Liver (tissue), 9 donors: ENCODE measurements around the gene TOPBP1. TPM values are rescaled to one million over a fixed set of nuclear protein-coding genes. Genes with fewer than 3 reads are reported as not detected.

Source experiments
- DNase-seq: peaks from one replicate; pipeline ENCODE4 v3.0.0-alpha.2; 2017; ENCODE audit warnings: low spot score
- H3K27ac ChIP-seq, 2 donors: one replicate each; pipeline ENCODE4 v1.7.0; 2013; ENCODE audit warnings: inconsistent platforms in 2 of 2, low read length in 2 of 2, control low read depth in 1 of 2, low read depth in 1 of 2, mild to moderate bottlenecking in 1 of 2
- H3K27me3 ChIP-seq, 4 donors: one replicate each; pipeline versions ENCODE4 v1.6.1 to v1.7.0; 2013; ENCODE audit warnings: low read length in 3 of 4, inconsistent platforms in 1 of 4, mild to moderate bottlenecking in 1 of 4, moderate library complexity in 1 of 4; ENCODE audit not compliant: control insufficient read depth in 4 of 4, insufficient read depth in 4 of 4
- H3K36me3 ChIP-seq, 4 donors: one replicate each; pipeline versions ENCODE4 v1.6.1 to v1.7.0; 2013; ENCODE audit warnings: low read length in 3 of 4, mild to moderate bottlenecking in 3 of 4, low read depth in 1 of 4, moderate library complexity in 1 of 4; ENCODE audit not compliant: control insufficient read depth in 4 of 4, insufficient read depth in 3 of 4
- H3K4me1 ChIP-seq, 4 donors: one replicate each; pipeline versions ENCODE4 v1.6.1 to v1.7.0; 2013; ENCODE audit warnings: low read length in 3 of 4, mild to moderate bottlenecking in 3 of 4, moderate library complexity in 1 of 4; ENCODE audit not compliant: control insufficient read depth in 4 of 4, insufficient read depth in 4 of 4
- H3K4me3 ChIP-seq, 3 donors: one replicate each; pipeline versions ENCODE4 v1.6.1 to v1.7.0; 2013; ENCODE audit warnings: low read length in 3 of 3, control low read depth in 1 of 3, low read depth in 1 of 3, mild to moderate bottlenecking in 1 of 3
- H3K9ac ChIP-seq, 2 donors: one replicate each; pipeline ENCODE4 v1.7.0; 2013; ENCODE audit warnings: low read length in 2 of 2, mild to moderate bottlenecking in 2 of 2, moderate library complexity in 2 of 2, control low read depth in 1 of 2, low read depth in 1 of 2
- H3K9me3 ChIP-seq, 4 donors: one replicate each; pipeline versions ENCODE4 v1.6.1 to v1.7.0; 2013; ENCODE audit warnings: low read length in 3 of 4; ENCODE audit not compliant: control insufficient read depth in 4 of 4
- EGR1 ChIP-seq, 2 donors: IDR thresholded peaks; 2 replicates each; pipeline ENCODE4 v1.6.1; 2016 to 2018; ENCODE audit warnings: antibody characterized with exemption in 2 of 2, low read depth in 2 of 2
- FOXA1 ChIP-seq: IDR thresholded peaks from 2 replicates; pipeline ENCODE4 v1.6.1; 2016; ENCODE audit warnings: antibody characterized with exemption
- FOXA2 ChIP-seq: IDR thresholded peaks from 2 replicates; pipeline ENCODE4 v1.6.1; 2016; ENCODE audit warnings: antibody characterized with exemption
- GABPA ChIP-seq, 2 donors: IDR thresholded peaks in 1 of 2; conservative IDR thresholded peaks in 1 of 2; 2 replicates each; pipeline ENCODE4 v1.6.1; 2016; ENCODE audit warnings: antibody characterized with exemption in 2 of 2, mild to moderate bottlenecking in 1 of 2, moderate library complexity in 1 of 2
- HNF4A ChIP-seq, 2 donors: conservative IDR thresholded peaks; 2 replicates each; pipeline ENCODE4 v1.6.1; 2016; ENCODE audit warnings: antibody characterized with exemption in 2 of 2, mild to moderate bottlenecking in 2 of 2
- HNF4G ChIP-seq: IDR thresholded peaks from 2 replicates; pipeline ENCODE4 v1.6.1; 2016; ENCODE audit warnings: antibody characterized with exemption
- JUND ChIP-seq, 2 donors: IDR thresholded peaks; 2 replicates each; pipeline ENCODE4 v1.6.1; 2016; ENCODE audit warnings: antibody characterized with exemption in 2 of 2
- NR2F2 ChIP-seq: IDR thresholded peaks from 2 replicates; pipeline ENCODE4 v1.6.1; 2016; ENCODE audit warnings: antibody characterized with exemption
- RAD21 ChIP-seq, 2 donors: IDR thresholded peaks; 2 replicates each; pipeline ENCODE4 v1.6.1; 2016; ENCODE audit warnings: antibody characterized with exemption in 2 of 2, mild to moderate bottlenecking in 2 of 2
- SP1 ChIP-seq: IDR thresholded peaks from 2 replicates; pipeline ENCODE4 v1.6.1; 2018; ENCODE audit warnings: antibody characterized with exemption, mild to moderate bottlenecking
- TAF1 ChIP-seq: conservative IDR thresholded peaks from 2 replicates; pipeline ENCODE4 v1.6.1; 2016; ENCODE audit warnings: antibody characterized with exemption, mild to moderate bottlenecking
- YY1 ChIP-seq: IDR thresholded peaks from 2 replicates; pipeline ENCODE4 v1.6.1; 2016; ENCODE audit warnings: antibody characterized with exemption, mild to moderate bottlenecking
- WGBS: extraction: QIAGEN DNeasy Blood & Tissue Kit; methylation state at CpG from one replicate; pipeline ENCODE4 v1.1.7; 2013; 5-methylcytosine and 5-hydroxymethylcytosine counted together
- polyA plus RNA-seq, 2 donors: library from polyadenylated mRNA; stranded (reverse) in 1 of 2; unstranded in 1 of 2; fragments of 200-250 nt in 1 of 2; fragments of >200 nt in 1 of 2; fragmentation: Nextera tagmentation in 1 of 2; extraction: Ambion mirVana in 1 of 2; gene quantifications; one replicate each; pipeline versions ENCODE4 v1.2.1 to v1.2.3, GENCODE V29; 2013 to 2015
- total RNA-seq, 2 donors: library from RNA; depleted of rRNA; stranded (reverse); fragments of >200 nt; gene quantifications; one replicate each; pipeline ENCODE4 v1.2.3, GENCODE V29; 2014
- TF ChIP-seq, protein P1 (sequence below): IDR thresholded peaks from 2 replicates; pipeline ENCODE4 v1.6.1; 2016; ENCODE audit warnings: antibody characterized with exemption
- TF ChIP-seq, protein P2 (sequence below): IDR thresholded peaks from 2 replicates; pipeline ENCODE4 v1.6.1; 2016; ENCODE audit warnings: antibody characterized with exemption
- TF ChIP-seq, protein P3 (sequence below): IDR thresholded peaks from 2 replicates; pipeline ENCODE4 v1.6.1; 2016; ENCODE audit warnings: antibody characterized with exemption
- TF ChIP-seq, protein P4 (sequence below): fragments of 150-350 bp; IDR thresholded peaks from 2 replicates; pipeline ENCODE4 v1.5.1; 2017; ENCODE audit warnings: improper control_type of control experiment, low read depth, low read length; ENCODE audit not compliant: missing input control
- TF ChIP-seq, protein P5 (sequence below): IDR thresholded peaks from 2 replicates; pipeline ENCODE4 v1.6.1; 2016; ENCODE audit warnings: antibody characterized with exemption, mild to moderate bottlenecking
- donor health status: healthy.
- donor health status: healthy.
- donor health status: healthy.
- donor health status: healthy.
- donor health status: healthy.

Gene TOPBP1
- total and polyA plus RNA-seq, 4 donors: 3.3 to 22.9 (median 8.7) TPM

DNA sequence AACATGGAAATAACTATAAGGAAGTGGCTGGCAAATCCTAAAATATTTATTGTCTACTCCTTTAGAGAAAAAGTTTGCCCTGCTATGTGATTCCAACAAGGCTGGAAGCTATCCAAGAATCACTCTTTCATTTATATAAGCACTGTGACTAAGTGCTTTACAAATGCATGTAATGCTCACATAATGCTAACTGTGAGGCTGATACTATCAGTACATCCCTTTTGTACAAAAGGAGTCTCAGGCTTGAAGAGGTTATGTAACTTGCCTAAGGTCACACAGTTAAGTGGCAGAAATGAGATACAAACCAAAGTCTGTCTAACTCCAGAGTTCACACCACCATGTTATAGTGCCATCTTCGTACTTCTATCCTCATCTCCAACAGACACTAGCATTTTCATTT is 17.0 kb downstream of the TOPBP1 start:
- no peak overlapping the region for H3K9ac ChIP-seq
- TF ChIP-seq, protein P1, sequence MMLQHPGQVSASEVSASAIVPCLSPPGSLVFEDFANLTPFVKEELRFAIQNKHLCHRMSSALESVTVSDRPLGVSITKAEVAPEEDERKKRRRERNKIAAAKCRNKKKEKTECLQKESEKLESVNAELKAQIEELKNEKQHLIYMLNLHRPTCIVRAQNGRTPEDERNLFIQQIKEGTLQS: no peak
- TF ChIP-seq TAF1 (no peak), GABPA (IDR thresholded peaks at IDR 0.05 in 1 of 2, conservative IDR thresholded peaks at IDR 0.05 in 1 of 2) (no peak), NR2F2 (no peak), RAD21 (IDR thresholded peaks at IDR 0.05) (no peak), YY1 (no peak), HNF4A (conservative IDR thresholded peaks at IDR 0.05) (no peak)
- TF ChIP-seq, protein P2, sequence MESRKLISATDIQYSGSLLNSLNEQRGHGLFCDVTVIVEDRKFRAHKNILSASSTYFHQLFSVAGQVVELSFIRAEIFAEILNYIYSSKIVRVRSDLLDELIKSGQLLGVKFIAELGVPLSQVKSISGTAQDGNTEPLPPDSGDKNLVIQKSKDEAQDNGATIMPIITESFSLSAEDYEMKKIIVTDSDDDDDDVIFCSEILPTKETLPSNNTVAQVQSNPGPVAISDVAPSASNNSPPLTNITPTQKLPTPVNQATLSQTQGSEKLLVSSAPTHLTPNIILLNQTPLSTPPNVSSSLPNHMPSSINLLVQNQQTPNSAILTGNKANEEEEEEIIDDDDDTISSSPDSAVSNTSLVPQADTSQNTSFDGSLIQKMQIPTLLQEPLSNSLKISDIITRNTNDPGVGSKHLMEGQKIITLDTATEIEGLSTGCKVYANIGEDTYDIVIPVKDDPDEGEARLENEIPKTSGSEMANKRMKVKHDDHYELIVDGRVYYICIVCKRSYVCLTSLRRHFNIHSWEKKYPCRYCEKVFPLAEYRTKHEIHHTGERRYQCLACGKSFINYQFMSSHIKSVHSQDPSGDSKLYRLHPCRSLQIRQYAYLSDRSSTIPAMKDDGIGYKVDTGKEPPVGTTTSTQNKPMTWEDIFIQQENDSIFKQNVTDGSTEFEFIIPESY: no peak
- TF ChIP-seq, protein P3, sequence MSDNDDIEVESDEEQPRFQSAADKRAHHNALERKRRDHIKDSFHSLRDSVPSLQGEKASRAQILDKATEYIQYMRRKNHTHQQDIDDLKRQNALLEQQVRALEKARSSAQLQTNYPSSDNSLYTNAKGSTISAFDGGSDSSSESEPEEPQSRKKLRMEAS: no peak
- TF ChIP-seq, protein P4, sequence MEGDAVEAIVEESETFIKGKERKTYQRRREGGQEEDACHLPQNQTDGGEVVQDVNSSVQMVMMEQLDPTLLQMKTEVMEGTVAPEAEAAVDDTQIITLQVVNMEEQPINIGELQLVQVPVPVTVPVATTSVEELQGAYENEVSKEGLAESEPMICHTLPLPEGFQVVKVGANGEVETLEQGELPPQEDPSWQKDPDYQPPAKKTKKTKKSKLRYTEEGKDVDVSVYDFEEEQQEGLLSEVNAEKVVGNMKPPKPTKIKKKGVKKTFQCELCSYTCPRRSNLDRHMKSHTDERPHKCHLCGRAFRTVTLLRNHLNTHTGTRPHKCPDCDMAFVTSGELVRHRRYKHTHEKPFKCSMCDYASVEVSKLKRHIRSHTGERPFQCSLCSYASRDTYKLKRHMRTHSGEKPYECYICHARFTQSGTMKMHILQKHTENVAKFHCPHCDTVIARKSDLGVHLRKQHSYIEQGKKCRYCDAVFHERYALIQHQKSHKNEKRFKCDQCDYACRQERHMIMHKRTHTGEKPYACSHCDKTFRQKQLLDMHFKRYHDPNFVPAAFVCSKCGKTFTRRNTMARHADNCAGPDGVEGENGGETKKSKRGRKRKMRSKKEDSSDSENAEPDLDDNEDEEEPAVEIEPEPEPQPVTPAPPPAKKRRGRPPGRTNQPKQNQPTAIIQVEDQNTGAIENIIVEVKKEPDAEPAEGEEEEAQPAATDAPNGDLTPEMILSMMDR: no peak
- H3K27ac ChIP-seq: no peak overlapping the region
- WGBS: 99% methylated on average over 1 of the region's 1 CpG
- no peaks in the 10 kb centered on the region for H3K27me3 ChIP-seq
- peaks cover 2 to 26% (median 15%) of the 10 kb centered on the region in 4 donors for H3K36me3 ChIP-seq
- H3K4me3 ChIP-seq: no peak overlapping the region
- no peaks in the 10 kb centered on the region for H3K9me3 ChIP-seq
- no peak for DNase-seq
- no peaks in the 10 kb centered on the region for H3K4me1 ChIP-seq

DNA sequence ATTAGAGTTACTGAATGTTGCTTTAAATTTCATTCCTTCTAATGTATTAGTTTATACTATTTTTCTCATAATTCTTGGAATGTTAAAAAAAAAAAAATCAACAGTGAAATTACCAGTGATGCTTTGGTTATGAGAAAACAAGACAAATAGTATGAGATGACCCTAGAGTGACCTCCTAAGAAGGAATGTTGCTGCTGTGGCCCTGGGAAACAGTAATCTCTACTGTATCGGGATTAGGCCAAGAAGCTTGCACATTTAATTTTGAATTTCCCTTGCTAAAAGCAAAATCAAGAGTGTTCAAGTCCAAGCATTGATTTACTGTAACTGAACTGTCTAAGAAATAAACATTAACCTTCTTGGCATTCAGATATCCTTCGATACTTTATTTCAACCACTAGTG is 18.1 kb downstream of the TOPBP1 start:
- Histone ChIP-seq H3K27me3 (no peaks in the 10 kb centered on the region), H3K4me3 (no peak overlapping the region), H3K9ac (no peak overlapping the region), H3K4me1 (no peaks in the 10 kb centered on the region), H3K9me3 (no peaks in the 10 kb centered on the region), H3K36me3 (peaks cover 2 to 18% (median 13%) of the 10 kb centered on the region in 4 donors), H3K27ac (no peak overlapping the region)
- no peak for DNase-seq
- WGBS: 83% methylated on average over 2 of the region's 2 CpGs
- TF ChIP-seq JUND (IDR thresholded peaks at IDR 0.05): no peak
- TF ChIP-seq HNF4G: no peak
- TF ChIP-seq, protein P1: no peak
- TF ChIP-seq, protein P4: no peak
- TF ChIP-seq, protein P2: no peak
- TF ChIP-seq FOXA1: no peak
- no peak for TF ChIP-seq HNF4A (conservative IDR thresholded peaks at IDR 0.05)
- TF ChIP-seq, protein P5, sequence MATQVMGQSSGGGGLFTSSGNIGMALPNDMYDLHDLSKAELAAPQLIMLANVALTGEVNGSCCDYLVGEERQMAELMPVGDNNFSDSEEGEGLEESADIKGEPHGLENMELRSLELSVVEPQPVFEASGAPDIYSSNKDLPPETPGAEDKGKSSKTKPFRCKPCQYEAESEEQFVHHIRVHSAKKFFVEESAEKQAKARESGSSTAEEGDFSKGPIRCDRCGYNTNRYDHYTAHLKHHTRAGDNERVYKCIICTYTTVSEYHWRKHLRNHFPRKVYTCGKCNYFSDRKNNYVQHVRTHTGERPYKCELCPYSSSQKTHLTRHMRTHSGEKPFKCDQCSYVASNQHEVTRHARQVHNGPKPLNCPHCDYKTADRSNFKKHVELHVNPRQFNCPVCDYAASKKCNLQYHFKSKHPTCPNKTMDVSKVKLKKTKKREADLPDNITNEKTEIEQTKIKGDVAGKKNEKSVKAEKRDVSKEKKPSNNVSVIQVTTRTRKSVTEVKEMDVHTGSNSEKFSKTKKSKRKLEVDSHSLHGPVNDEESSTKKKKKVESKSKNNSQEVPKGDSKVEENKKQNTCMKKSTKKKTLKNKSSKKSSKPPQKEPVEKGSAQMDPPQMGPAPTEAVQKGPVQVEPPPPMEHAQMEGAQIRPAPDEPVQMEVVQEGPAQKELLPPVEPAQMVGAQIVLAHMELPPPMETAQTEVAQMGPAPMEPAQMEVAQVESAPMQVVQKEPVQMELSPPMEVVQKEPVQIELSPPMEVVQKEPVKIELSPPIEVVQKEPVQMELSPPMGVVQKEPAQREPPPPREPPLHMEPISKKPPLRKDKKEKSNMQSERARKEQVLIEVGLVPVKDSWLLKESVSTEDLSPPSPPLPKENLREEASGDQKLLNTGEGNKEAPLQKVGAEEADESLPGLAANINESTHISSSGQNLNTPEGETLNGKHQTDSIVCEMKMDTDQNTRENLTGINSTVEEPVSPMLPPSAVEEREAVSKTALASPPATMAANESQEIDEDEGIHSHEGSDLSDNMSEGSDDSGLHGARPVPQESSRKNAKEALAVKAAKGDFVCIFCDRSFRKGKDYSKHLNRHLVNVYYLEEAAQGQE: no peak
- TF ChIP-seq YY1: no peak
- no peak for TF ChIP-seq EGR1 (IDR thresholded peaks at IDR 0.05; ENCODE audit: low read depth in 2 of 2)
- no peak for TF ChIP-seq FOXA2
- no peak for TF ChIP-seq TAF1
- TF ChIP-seq, protein P3: no peak
- no peak for TF ChIP-seq SP1
- no peak for TF ChIP-seq RAD21 (IDR thresholded peaks at IDR 0.05)
- no peak for TF ChIP-seq GABPA (IDR thresholded peaks at IDR 0.05 in 1 of 2, conservative IDR thresholded peaks at IDR 0.05 in 1 of 2)
